ENCODE results near the gene LRFN3.
A peak's percentile ranks its signal among the peaks of the same experiment; 100 is the strongest.
"Not testable (repeated sequence)": the region's sequence is repeated elsewhere in the genome, so short reads cannot be mapped to it uniquely, and the experiment has no call there.

Gene LRFN3

GRCh38 chr19:35908010-35908441, 28.1 kb upstream of the LRFN3 start, which contains the start of gene TYROBP:
Gene TYROBP, minus strand, starts transcription at chr19:35908295. Its CDS starts 67 bp downstream, at chr19:35908228.
- DNase-seq, result no peak

GRCh38 chr19:35908973-35909683, 27.0 kb upstream of the LRFN3 start:
- DNase-seq, result no peak

GRCh38 chr19:35909684-35910035, 26.5 kb upstream of the LRFN3 start:
- DNase-seq, result no peak

GRCh38 chr19:35910355-35910754, 25.8 kb upstream of the LRFN3 start:
- DNase-seq, result not testable (repeated sequence)

- no peak for DNase-seq
Measured at GRCh38 chr19:35911173-35911572, 25.0 kb upstream of the LRFN3 start.

- DNase-seq, result no peak
Measured at GRCh38 chr19:35911790-35912189, 24.4 kb upstream of the LRFN3 start.

- DNase-seq, result no peak
Measured at GRCh38 chr19:35913589-35913988, 22.6 kb upstream of the LRFN3 start.

- no peak for DNase-seq
Measured at GRCh38 chr19:35915443-35915842, 20.7 kb upstream of the LRFN3 start.

- DNase-seq, result no peak
Measured at GRCh38 chr19:35919306-35919705, 16.9 kb upstream of the LRFN3 start.

GRCh38 chr19:35921012-35921411, 15.2 kb upstream of the LRFN3 start:
- no peak for DNase-seq

- DNase-seq, result no peak
Measured at GRCh38 chr19:35925501-35925900, 10.7 kb upstream of the LRFN3 start.

- no peak for DNase-seq
Measured at GRCh38 chr19:35928507-35928906, 7.7 kb upstream of the LRFN3 start.

- DNase-seq, result no peak
Measured at GRCh38 chr19:35929876-35930275, 6.3 kb upstream of the LRFN3 start.

GRCh38 chr19:35931161-35931873, 4.9 kb upstream of the LRFN3 start:
- peak; percentile 100 for DNase-seq

GRCh38 chr19:35931874-35932202, 4.3 kb upstream of the LRFN3 start:
- DNase-seq, result no peak

GRCh38 chr19:35932291-35932936, 3.8 kb upstream of the LRFN3 start:
- DNase-seq, result no peak

- no peak for DNase-seq
Measured at GRCh38 chr19:35936738-35937268, 629 bp downstream of the LRFN3 start.

GRCh38 chr19:35937345-35938281, 1.4 kb downstream of the LRFN3 start:
- no peak for DNase-seq

- DNase-seq, result no peak
Measured at GRCh38 chr19:35938282-35939224, 2.4 kb downstream of the LRFN3 start.

GRCh38 chr19:35939307-35940077, 3.3 kb downstream of the LRFN3 start:
- DNase-seq, result no peak

All from HCEC 1CT (cell line).